Kidney (tissue), 14 donors: ENCODE measurements around the gene EPHB6. TPM values are rescaled to one million over a fixed set of nuclear protein-coding genes. Genes with fewer than 3 reads are reported as not detected.

ENCODE experiments used
- DNase-seq, 5 donors: peaks; one replicate each; pipeline ENCODE4 v3.0.0-alpha.2; 2013 to 2020
- FAIRE-seq: peaks from 2 replicates; lab custom pipeline; 2012; peaks lifted over from hg19 to GRCh38; lab: Jason Lieb, UNC
- H3K27ac ChIP-seq, 2 donors: one replicate each; pipeline ENCODE4 v1.7.0; 2013; ENCODE audit warnings: low read depth in 2 of 2, low read length in 2 of 2, inconsistent platforms in 1 of 2
- H3K27me3 ChIP-seq: one replicate; pipeline ENCODE4 v1.7.1; 2013; ENCODE audit warnings: low read length, inconsistent platforms; ENCODE audit not compliant: control insufficient read depth, insufficient read depth
- H3K36me3 ChIP-seq, 3 donors: one replicate each; pipeline versions ENCODE4 v1.7.0 to v1.7.1; 2013; ENCODE audit warnings: low read length in 3 of 3, control low read depth in 1 of 3, inconsistent platforms in 1 of 3; ENCODE audit not compliant: insufficient read depth in 3 of 3, control insufficient read depth in 2 of 3
- H3K4me1 ChIP-seq, 3 donors: one replicate each; pipeline versions ENCODE4 v1.7.0 to v1.7.1; 2013; ENCODE audit warnings: low read length in 3 of 3, inconsistent platforms in 1 of 3, low read depth in 1 of 3; ENCODE audit not compliant: control insufficient read depth in 2 of 3, insufficient read depth in 2 of 3
- H3K4me3 ChIP-seq, 3 donors: one replicate each; pipeline versions ENCODE4 v1.7.0 to v1.8.1; 2013; ENCODE audit warnings: low read length in 3 of 3, control low read depth in 1 of 3, inconsistent platforms in 1 of 3
- H3K9ac ChIP-seq, 3 donors: one replicate each; pipeline versions ENCODE4 v1.7.0 to v1.7.1; 2013; ENCODE audit warnings: low read length in 3 of 3, control low read depth in 1 of 3, inconsistent platforms in 1 of 3
- H3K9me3 ChIP-seq, 3 donors: one replicate each; pipeline versions ENCODE4 v1.7.0 to v1.7.1; 2013; ENCODE audit warnings: low read length in 3 of 3, control low read depth in 1 of 3, inconsistent platforms in 1 of 3; ENCODE audit not compliant: control insufficient read depth in 2 of 3, insufficient read depth in 1 of 3
- intact Hi-C: fragments of 100-400 bp; cut with DNase I; formaldehyde crosslinking; loops from one replicate; pipeline ENCODE4 v1.11.1; 2022
- polyA plus RNA-seq: library from polyadenylated mRNA; stranded (reverse); fragments of 350-450 nt; fragmentation: Illumina TruSeq; extraction: RNeasy Lipid Tissue Mini Kit (QIAGEN cat#74804); gene quantifications from one replicate; pipeline ENCODE4 v1.2.3, GENCODE V29; 2014; ENCODE audit warnings: low read depth, low replicate concordance; ENCODE audit not compliant: insufficient read depth
- total RNA-seq: library from RNA; stranded (reverse); fragmentation: NEBNext Ultra II Directional; extraction: Animal tissue kit (Norgen Biotek cat#: 25700); gene quantifications from one replicate; pipeline ENCODE4 v1.2.1, GENCODE V29; 2021
- TF ChIP-seq, protein P1 (sequence below): IDR thresholded peaks from 3 replicates; pipeline ENCODE4 v1.5.1; 2012; ENCODE audit warnings: mild to moderate bottlenecking, moderate library complexity, borderline replicate concordance; ENCODE audit not compliant: insufficient read depth; ENCODE audit errors: extremely low read depth
- donor health status: control.
- donor health status: control.
- donor health status: control.
- donor health status: control.
- donor health status: control.
- donor health status: DM: yes; HTN: yes; CAD: no.
- donor health status: Normal renal cell carcinoma (clear cell type).

The EPHB6 gene
- total and polyA plus RNA-seq, 2 donors from 2014 or later = 10.4 to 17.4 TPM

DNA sequence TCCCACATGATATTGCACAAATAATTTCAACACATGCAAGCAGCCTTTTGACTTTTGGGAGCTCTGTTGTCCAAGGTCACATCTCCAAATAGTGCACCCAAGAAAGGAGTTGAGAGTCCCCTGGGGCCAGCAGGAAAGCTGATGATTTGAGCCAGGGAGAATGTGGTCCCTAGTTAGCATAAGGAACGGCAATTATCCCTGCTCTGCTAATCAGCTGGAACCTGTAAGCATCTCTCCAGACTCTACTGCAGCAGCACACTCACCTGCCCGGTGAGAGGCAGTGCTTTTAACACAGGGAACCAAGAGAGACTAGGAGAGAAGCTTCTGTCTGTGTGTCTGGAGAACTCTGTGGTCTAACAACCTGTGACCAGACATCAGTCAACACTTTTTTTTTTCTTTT, 61.6 kb downstream of the EPHB6 start:
- no peaks in the 10 kb centered on the region for H3K27me3 ChIP-seq
- H3K4me3 ChIP-seq = no peak overlapping the region
- peaks cover 0 to 2% (median 0%) of the 10 kb centered on the region in 3 donors for H3K4me1 ChIP-seq
- DNase-seq (peak in 4 of 5 donors; percentile 26 to 76 (median 55)), FAIRE-seq (no peak)
- intact Hi-C loops = no loop called here
- no peak overlapping the region for H3K9ac ChIP-seq
- no peaks in the 10 kb centered on the region for H3K36me3 ChIP-seq
- H3K9me3 ChIP-seq = no peaks in the 10 kb centered on the region
- no peak overlapping the region for H3K27ac ChIP-seq
- TF ChIP-seq, protein P1, sequence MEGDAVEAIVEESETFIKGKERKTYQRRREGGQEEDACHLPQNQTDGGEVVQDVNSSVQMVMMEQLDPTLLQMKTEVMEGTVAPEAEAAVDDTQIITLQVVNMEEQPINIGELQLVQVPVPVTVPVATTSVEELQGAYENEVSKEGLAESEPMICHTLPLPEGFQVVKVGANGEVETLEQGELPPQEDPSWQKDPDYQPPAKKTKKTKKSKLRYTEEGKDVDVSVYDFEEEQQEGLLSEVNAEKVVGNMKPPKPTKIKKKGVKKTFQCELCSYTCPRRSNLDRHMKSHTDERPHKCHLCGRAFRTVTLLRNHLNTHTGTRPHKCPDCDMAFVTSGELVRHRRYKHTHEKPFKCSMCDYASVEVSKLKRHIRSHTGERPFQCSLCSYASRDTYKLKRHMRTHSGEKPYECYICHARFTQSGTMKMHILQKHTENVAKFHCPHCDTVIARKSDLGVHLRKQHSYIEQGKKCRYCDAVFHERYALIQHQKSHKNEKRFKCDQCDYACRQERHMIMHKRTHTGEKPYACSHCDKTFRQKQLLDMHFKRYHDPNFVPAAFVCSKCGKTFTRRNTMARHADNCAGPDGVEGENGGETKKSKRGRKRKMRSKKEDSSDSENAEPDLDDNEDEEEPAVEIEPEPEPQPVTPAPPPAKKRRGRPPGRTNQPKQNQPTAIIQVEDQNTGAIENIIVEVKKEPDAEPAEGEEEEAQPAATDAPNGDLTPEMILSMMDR = no peak

DNA sequence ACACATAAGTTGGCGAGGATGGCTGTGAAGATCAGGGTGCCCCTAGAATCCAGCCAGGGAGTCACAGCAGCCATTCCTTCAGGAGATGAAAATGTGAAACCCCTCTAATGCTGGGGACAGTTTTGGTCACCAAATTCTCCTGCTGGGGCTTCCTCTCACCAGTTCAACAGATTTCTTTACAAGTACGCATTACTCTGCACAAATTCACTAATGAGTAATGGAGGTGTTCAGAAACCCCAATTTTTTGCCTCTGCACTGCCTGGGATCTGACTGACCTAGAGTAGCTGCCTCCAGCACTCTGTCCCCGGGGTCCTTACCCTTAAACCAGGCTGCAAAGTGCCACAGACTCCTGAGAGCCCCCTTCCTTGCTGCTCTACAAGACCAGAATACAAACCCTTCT, 62.6 kb downstream of the EPHB6 start:
- intact Hi-C loops = no loop called here
- H3K27me3 ChIP-seq = no peaks in the 10 kb centered on the region
- no peak overlapping the region for H3K9ac ChIP-seq
- no peak overlapping the region for H3K27ac ChIP-seq
- FAIRE-seq = no peak
- no peak for DNase-seq
- no peaks in the 10 kb centered on the region for H3K9me3 ChIP-seq
- no peaks in the 10 kb centered on the region for H3K36me3 ChIP-seq
- TF ChIP-seq, protein P1 = no peak
- peaks cover 0 to 2% (median 0%) of the 10 kb centered on the region in 3 donors for H3K4me1 ChIP-seq
- no peak overlapping the region for H3K4me3 ChIP-seq

DNA sequence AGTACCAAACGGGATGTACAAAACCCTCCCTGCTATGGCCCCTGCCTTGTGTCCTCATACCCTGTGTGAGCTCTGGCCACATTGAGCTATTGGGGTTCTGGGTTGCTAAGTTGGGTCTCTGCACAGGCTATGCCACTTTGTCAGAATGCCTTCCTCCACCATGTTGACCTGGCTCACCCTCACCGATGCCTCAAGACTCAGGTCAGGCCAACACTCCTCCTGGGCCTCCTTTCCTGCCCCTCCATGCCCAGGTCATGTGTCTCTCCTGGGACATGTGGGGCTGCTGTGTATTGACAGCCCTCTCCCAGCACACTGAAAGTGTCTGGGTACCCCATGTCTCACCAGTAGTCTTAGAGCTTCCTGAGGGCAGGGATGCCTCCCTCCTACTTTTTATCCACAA, 64.0 kb downstream of the EPHB6 start:
- intact Hi-C loops = no loop called here
- Histone ChIP-seq H3K27ac (no peak overlapping the region), H3K9me3 (no peaks in the 10 kb centered on the region), H3K9ac (no peak overlapping the region), H3K36me3 (no peaks in the 10 kb centered on the region), H3K4me3 (no peak overlapping the region), H3K27me3 (no peaks in the 10 kb centered on the region), H3K4me1 (no peaks in the 10 kb centered on the region)
- DNase-seq (no peak), FAIRE-seq (no peak)
- TF ChIP-seq, protein P1 = no peak

DNA sequence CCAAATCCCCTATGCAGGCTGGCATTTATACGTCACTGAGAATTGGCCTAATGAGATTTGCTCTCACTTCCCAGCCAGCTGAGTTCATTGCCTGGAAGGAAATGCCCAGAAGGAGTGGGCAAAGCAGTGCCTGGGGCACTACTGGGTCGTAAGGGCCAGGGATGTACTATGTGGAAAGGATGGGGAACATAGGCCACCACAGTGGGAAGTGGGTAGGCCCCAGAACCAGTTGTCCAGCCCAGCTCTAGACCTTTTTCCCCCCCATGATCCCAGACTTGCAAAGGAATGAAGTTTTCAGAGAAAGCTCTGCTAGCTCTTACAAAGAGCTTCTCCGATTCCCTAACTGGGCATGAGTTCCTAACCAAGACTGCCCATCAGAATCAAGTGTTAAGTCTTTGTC, 64.8 kb downstream of the EPHB6 start:
- Histone ChIP-seq H3K27me3 (no peaks in the 10 kb centered on the region), H3K9ac (no peak overlapping the region), H3K36me3 (no peaks in the 10 kb centered on the region), H3K9me3 (no peaks in the 10 kb centered on the region), H3K4me1 (no peaks in the 10 kb centered on the region), H3K4me3 (no peak overlapping the region), H3K27ac (no peak overlapping the region)
- TF ChIP-seq, protein P1 = no peak
- intact Hi-C loops = no loop called here
- peak in 1 of 5 donors; percentile 32 for DNase-seq
- no peak for FAIRE-seq
